Tibial artery (tissue), 4 donors: ENCODE data around the gene C11orf86.

Experiments
- DNase-seq, 2 donors: peaks; one replicate each; pipeline ENCODE4 v3.0.0-alpha.2; 2019
- H3K27ac ChIP-seq, 2 donors: fragments of 200-600 bp; sonication (generic) in 1 of 2; 1 replicate in 1 of 2; 2 replicates in 1 of 2; pipeline ENCODE4 v1.5.1; 2018 to 2019; ENCODE audit warnings: mild to moderate bottlenecking in 1 of 2
- H3K27me3 ChIP-seq, 2 donors: fragments of 200-600 bp; sonication (generic) in 1 of 2; one replicate each; pipeline versions ENCODE4 v1.5.1 to v1.6.0; 2016 to 2019
- H3K36me3 ChIP-seq, 3 donors: fragments of 200-600 bp; sonication (generic) in 2 of 3; one replicate each; pipeline ENCODE4 v1.5.1; 2016 to 2019; ENCODE audit warnings: mild to moderate bottlenecking in 2 of 3
- H3K4me1 ChIP-seq, 4 donors: fragments of 200-600 bp; sonication (generic) in 2 of 4; 1 replicate in 3 of 4; 2 replicates in 1 of 4; pipeline ENCODE4 v1.5.1; 2016 to 2019
- H3K4me3 ChIP-seq, 2 donors: fragments of 200-600 bp; sonication (generic) in 1 of 2; 1 replicate in 1 of 2; 2 replicates in 1 of 2; pipeline ENCODE4 v1.5.1; 2018 to 2019; ENCODE audit warnings: mild to moderate bottlenecking in 2 of 2
- H3K9me3 ChIP-seq, 3 donors: fragments of 200-600 bp; sonication (generic) in 1 of 3; one replicate each; pipeline ENCODE4 v1.5.1; 2016 to 2019
- CTCF ChIP-seq, 2 experiments: fragments of 200-600 bp in 1 of 2; fragments of 450-650 bp in 1 of 2; IDR thresholded peaks; one replicate each; pipeline ENCODE4 v1.5.1; 2017 to 2019; ENCODE audit warnings: antibody characterized with exemption in 2 of 2, mild to moderate bottlenecking in 1 of 2, moderate library complexity in 1 of 2
- intact Hi-C: fragments of 100-400 bp; cut with DNase I; formaldehyde crosslinking; loops from one replicate; pipeline ENCODE4 v1.15.0; 2023; ENCODE audit warnings: low total_unique reads

Gene C11orf86

GRCh38 chr11:66936311-66936711 is 38.8 kb upstream of the C11orf86 start:
- H3K4me1 ChIP-seq: no peaks in the 10 kb centered on the region
- TF ChIP-seq CTCF (IDR thresholded peaks at IDR 0.05): no peak
- no peak overlapping the region for H3K4me3 ChIP-seq
- intact Hi-C loops: no loop called here
- H3K27ac ChIP-seq: no peak overlapping the region
- H3K9me3 ChIP-seq: no peaks in the 10 kb centered on the region
- DNase-seq: no peak
- no peaks in the 10 kb centered on the region for H3K36me3 ChIP-seq
- no peaks in the 10 kb centered on the region for H3K27me3 ChIP-seq

- Histone ChIP-seq H3K36me3 (peaks cover 0 to 5% (median 0%) of the 10 kb centered on the region in 3 donors), H3K4me3 (no peak overlapping the region), H3K4me1 (no peaks in the 10 kb centered on the region), H3K27ac (no peak overlapping the region), H3K9me3 (no peaks in the 10 kb centered on the region), H3K27me3 (no peaks in the 10 kb centered on the region)
- intact Hi-C loops: no loop called here
- DNase-seq: no peak
- TF ChIP-seq CTCF (IDR thresholded peaks at IDR 0.05): no peak
Observed at GRCh38 chr11:66937193-66937733, 37.8 kb upstream of the C11orf86 start.

GRCh38 chr11:66938582-66939135 is 36.4 kb upstream of the C11orf86 start:
- no peak for TF ChIP-seq CTCF (IDR thresholded peaks at IDR 0.05)
- no peak overlapping the region for H3K4me3 ChIP-seq
- DNase-seq: no peak
- no peaks in the 10 kb centered on the region for H3K9me3 ChIP-seq
- H3K36me3 ChIP-seq: peaks cover 0 to 14% (median 0%) of the 10 kb centered on the region in 3 donors
- no peaks in the 10 kb centered on the region for H3K27me3 ChIP-seq
- H3K27ac ChIP-seq: no peak overlapping the region
- intact Hi-C loops: no loop called here
- no peaks in the 10 kb centered on the region for H3K4me1 ChIP-seq

GRCh38 chr11:66950112-66950535 is 25.0 kb upstream of the C11orf86 start:
- no peaks in the 10 kb centered on the region for H3K36me3 ChIP-seq
- no peaks in the 10 kb centered on the region for H3K4me1 ChIP-seq
- intact Hi-C loops: loop anchor here (10.0 kb wide), 1 partner anchor 95 kb away; the partner anchor contains the start of gene LRFN4
- no peaks in the 10 kb centered on the region for H3K9me3 ChIP-seq
- no peak for TF ChIP-seq CTCF (IDR thresholded peaks at IDR 0.05)
- no peak overlapping the region for H3K4me3 ChIP-seq
- H3K27ac ChIP-seq: no peak overlapping the region
- peak in 1 of 2 donors; percentile 72 for DNase-seq
- no peaks in the 10 kb centered on the region for H3K27me3 ChIP-seq

- H3K27me3 ChIP-seq: no peaks in the 10 kb centered on the region
- peaks cover 0 to 2% (median 0%) of the 10 kb centered on the region in 4 donors for H3K4me1 ChIP-seq
- no peak for DNase-seq
- H3K4me3 ChIP-seq: no peak overlapping the region
- no peaks in the 10 kb centered on the region for H3K9me3 ChIP-seq
- no peak overlapping the region for H3K27ac ChIP-seq
- intact Hi-C loops: loop anchor here (10.0 kb wide), 1 partner anchor 96 kb away; the partner anchor contains the start of gene LRFN4
- no peaks in the 10 kb centered on the region for H3K36me3 ChIP-seq
- no peak for TF ChIP-seq CTCF (IDR thresholded peaks at IDR 0.05)
Observed at GRCh38 chr11:66951135-66951534, 24.0 kb upstream of the C11orf86 start.
